HepG2 (cell line): ENCODE measurements around the gene MYO1G. TPM values are rescaled to one million over a fixed set of nuclear protein-coding genes. Genes with fewer than 3 reads are reported as not detected.

Source experiments
- ATAC-seq: fragments of 200-7000 bp; cut with Tn5 transposase; 3 replicates; pipeline ENCODE4 v1.9.1; 2020; ENCODE audit warnings: mild to moderate bottlenecking, moderate library complexity
- BruUV-seq: library from RNA; stranded (reverse); fragments of 400-500 nt; replicated peaks from 2 replicates; lab custom pipeline; 2021; lab: Mats Ljungman, UMichigan
- CTCF ChIA-PET: fragments of 300-600 bp; formaldehyde crosslinking; extraction: SDS; loops from one replicate; lab custom pipeline; 2021; ENCODE audit warnings: low total read pairs, inconsistent platforms, low intra/inter-chr PET ratio; lab: Yijun Ruan, JAX
- POLR2A ChIA-PET: fragments of 350-600 bp; sonication (Branson Sonifier 250); formaldehyde crosslinking; loops from one replicate; lab custom pipeline; 2020; ENCODE audit warnings: antibody characterized with exemption, inconsistent platforms; lab: Yijun Ruan, JAX
- DNase-seq: peaks from one replicate; pipeline ENCODE4 v3.0.0-alpha.2; 2015; ENCODE audit warnings: low spot score
- FAIRE-seq: peaks from 3 replicates; lab custom pipeline; 2011; peaks lifted over from hg19 to GRCh38; lab: Jason Lieb, UNC
- H2AFZ ChIP-seq: one replicate; pipeline ENCODE4 v1.6.1; 2011; ENCODE audit warnings: low read length, inconsistent platforms
- H3K27ac ChIP-seq: fragments of 300-600 bp; 3 replicates; pipeline ENCODE4 v1.8.0; 2011; ENCODE audit warnings: mixed run types, mild to moderate bottlenecking, mixed read lengths, low read length, inconsistent platforms; ENCODE audit not compliant: insufficient read depth; ENCODE audit errors: extremely low read length
- H3K27me3 ChIP-seq, 2 experiments: fragments of 200-600 bp in 1 of 2; 2 replicates in 1 of 2; 3 replicates in 1 of 2; pipeline versions ENCODE4 v1.6.0 to v1.8.0; 2011; ENCODE audit warnings: low read length in 2 of 2, mild to moderate bottlenecking in 2 of 2, moderate library complexity in 2 of 2, inconsistent platforms in 1 of 2; ENCODE audit not compliant: insufficient read depth in 2 of 2, control insufficient read depth in 1 of 2
- H3K36me3 ChIP-seq, 2 experiments: fragments of 200-600 bp in 1 of 2; replicated peaks in 1 of 2; 2 replicates in 1 of 2; 3 replicates in 1 of 2; pipeline versions ENCODE4 v1.5.1 to v1.8.0; 2011; ENCODE audit warnings: low read length in 2 of 2, inconsistent platforms in 1 of 2; ENCODE audit not compliant: insufficient read depth in 2 of 2, control insufficient read depth in 1 of 2
- H3K4me1 ChIP-seq: 2 replicates; pipeline ENCODE4 v1.5.1; 2012; ENCODE audit warnings: low read length, inconsistent platforms; ENCODE audit not compliant: insufficient read depth
- H3K4me2 ChIP-seq: 2 replicates; pipeline ENCODE4 v1.6.0; 2011; ENCODE audit warnings: low read depth, low read length, inconsistent platforms
- H3K4me3 ChIP-seq, 3 experiments: fragments of 200-600 bp in 1 of 3; sonication (generic), shearing (Covaris generic) in 1 of 3; replicated peaks in 1 of 3; 2 replicates each; pipeline ENCODE4 v1.5.1; 2011 to 2016; ENCODE audit warnings: low read length in 3 of 3, inconsistent platforms in 2 of 3, low read depth in 2 of 3, mild to moderate bottlenecking in 2 of 3, control low read depth in 1 of 3, mixed read lengths in 1 of 3; ENCODE audit not compliant: insufficient read depth in 1 of 3
- H3K79me2 ChIP-seq: one replicate; pipeline ENCODE4 v1.6.1; 2011; ENCODE audit warnings: low read length, inconsistent platforms; ENCODE audit not compliant: insufficient read depth
- H3K9ac ChIP-seq: 2 replicates; pipeline ENCODE4 v1.6.0; 2011; ENCODE audit warnings: mild to moderate bottlenecking, low read depth, low read length, inconsistent platforms; ENCODE audit not compliant: insufficient read depth
- H3K9me3 ChIP-seq: 2 replicates; pipeline ENCODE4 v1.5.1; 2012; ENCODE audit warnings: mild to moderate bottlenecking, low read length
- H4K20me1 ChIP-seq: 2 replicates; pipeline ENCODE4 v1.6.0; 2011; ENCODE audit warnings: inconsistent platforms, mild to moderate bottlenecking, low read length, moderate library complexity; ENCODE audit not compliant: insufficient read depth
- ASH2L ChIP-seq: fragments of 300-600, 200-600 bp; sonication (generic); IDR thresholded peaks from 2 replicates; pipeline ENCODE4 v1.7.0; 2017; ENCODE audit warnings: low read depth, mild to moderate bottlenecking, moderate library complexity, mixed read lengths, low read length; ENCODE audit not compliant: insufficient read length
- CTCF ChIP-seq: sonication (generic); formaldehyde crosslinking; IDR thresholded peaks from 2 replicates; pipeline ENCODE4 v1.5.0; 2020; ENCODE audit warnings: mild to moderate bottlenecking, missing genetic modification reagents, moderate library complexity
- GFI1 ChIP-seq: sonication (generic); formaldehyde crosslinking; IDR thresholded peaks from 2 replicates; pipeline ENCODE4 v1.5.0; 2020; ENCODE audit warnings: missing genetic modification reagents, mild to moderate bottlenecking, borderline replicate concordance
- GLI4 ChIP-seq: sonication (generic); formaldehyde crosslinking; IDR thresholded peaks from 2 replicates; pipeline ENCODE4 v1.5.1; 2020; ENCODE audit warnings: missing genetic modification reagents, mild to moderate bottlenecking, moderate library complexity, borderline replicate concordance
- MED13 ChIP-seq: sonication (generic); formaldehyde crosslinking; IDR thresholded peaks from 2 replicates; pipeline ENCODE4 v1.5.0; 2020; ENCODE audit warnings: missing genetic modification reagents
- YEATS2 ChIP-seq: sonication (generic); formaldehyde crosslinking; IDR thresholded peaks from 2 replicates; pipeline ENCODE4 v1.4.0; 2020; ENCODE audit warnings: missing genetic modification reagents, borderline replicate concordance
- ZNF224 ChIP-seq: sonication (generic); formaldehyde crosslinking; IDR thresholded peaks from 2 replicates; pipeline ENCODE4 v1.5.0; 2020; ENCODE audit warnings: mild to moderate bottlenecking, missing genetic modification reagents
- ZNF354B ChIP-seq: sonication (generic); formaldehyde crosslinking; IDR thresholded peaks from 2 replicates; pipeline ENCODE4 v1.8.0; 2022; ENCODE audit warnings: mild to moderate bottlenecking, missing genetic modification reagents
- WGBS: methylation state at CpG from one replicate; pipeline ENCODE4 v1.1.6; 2017; ENCODE audit warnings: low lambda C conversion rate; 5-methylcytosine and 5-hydroxymethylcytosine counted together
- in situ Hi-C: cut with HindIII; loops from 2 replicates; pipeline ENCODE4 v1.10.0; 2017; ENCODE audit warnings: low pct_unique_long_range_greater_than_20kb; ENCODE audit not compliant: extremely low pct_ligation_motif_present
- intact Hi-C: fragments of 100-400 bp; cut with micrococcal nuclease; formaldehyde crosslinking; loops from one replicate; pipeline ENCODE4 v1.10.0; 2022; ENCODE audit not compliant: unreplicated experiment
- polyA plus RNA-seq, 8 experiments: library from polyadenylated mRNA; depleted of rRNA in 3 of 8; stranded (reverse) in 7 of 8; unstranded in 1 of 8; fragments of >200 nt; fragmentation: Illumina TruSeq in 4 of 8; extraction: Trizol in 4 of 8; gene quantifications; 2 replicates each; pipeline versions ENCODE4 v1.2.1 to v1.2.3, GENCODE V29; 2011 to 2016; ENCODE audit warnings: low read depth in 4 of 8, missing spikeins in 1 of 8, mixed read lengths in 1 of 8; ENCODE audit not compliant: insufficient read depth in 1 of 8
- total RNA-seq, 5 experiments: library from RNA; depleted of rRNA; stranded (reverse); fragments of >200 nt; fragmentation: Illumina TruSeq; extraction: Trizol; gene quantifications; 2 replicates each; pipeline ENCODE4 v1.2.3, GENCODE V29; 2016; ENCODE audit warnings: low read depth in 1 of 5
- TF ChIP-seq, protein P1 (sequence below): sonication (generic); formaldehyde crosslinking; IDR thresholded peaks from 2 replicates; pipeline ENCODE4 v1.5.0; 2020; ENCODE audit warnings: mild to moderate bottlenecking, missing genetic modification reagents

MYO1G gene
- total and polyA plus RNA-seq, 2 of the 13 experiments (the other 11 are each of a cell fraction or from before 2014, with no cell fraction given): 0.29 to 1.1 TPM

GRCh38 chr7:44994877-44995554, 16.2 kb upstream of the MYO1G start:
- intact Hi-C loops (no loop called here), in situ Hi-C loops (no loop called here)
- ATAC-seq: no peak

More at GRCh38 chr7:44994877-44995554, 16.2 kb upstream of the MYO1G start:
- H3K4me3 ChIP-seq: no peak overlapping the region
- no TSS peak for BruUV-seq
- no peaks in the 10 kb centered on the region for H3K9me3 ChIP-seq
- H3K9ac ChIP-seq: no peak overlapping the region
- no peak overlapping the region for H3K27ac ChIP-seq
- 70% methylated on average over 5 of the region's 5 CpGs for WGBS
- TF ChIP-seq GLI4 (no peak), ASH2L (no peak), CTCF (CRISPR knock-in tag) (no peak), GFI1 (no peak), YEATS2 (CRISPR knock-in tag) (no peak), ZNF354B (no peak), MED13 (CRISPR knock-in tag) (no peak), ZNF224 (CRISPR knock-in tag) (no peak)
- TF ChIP-seq, protein P1, sequence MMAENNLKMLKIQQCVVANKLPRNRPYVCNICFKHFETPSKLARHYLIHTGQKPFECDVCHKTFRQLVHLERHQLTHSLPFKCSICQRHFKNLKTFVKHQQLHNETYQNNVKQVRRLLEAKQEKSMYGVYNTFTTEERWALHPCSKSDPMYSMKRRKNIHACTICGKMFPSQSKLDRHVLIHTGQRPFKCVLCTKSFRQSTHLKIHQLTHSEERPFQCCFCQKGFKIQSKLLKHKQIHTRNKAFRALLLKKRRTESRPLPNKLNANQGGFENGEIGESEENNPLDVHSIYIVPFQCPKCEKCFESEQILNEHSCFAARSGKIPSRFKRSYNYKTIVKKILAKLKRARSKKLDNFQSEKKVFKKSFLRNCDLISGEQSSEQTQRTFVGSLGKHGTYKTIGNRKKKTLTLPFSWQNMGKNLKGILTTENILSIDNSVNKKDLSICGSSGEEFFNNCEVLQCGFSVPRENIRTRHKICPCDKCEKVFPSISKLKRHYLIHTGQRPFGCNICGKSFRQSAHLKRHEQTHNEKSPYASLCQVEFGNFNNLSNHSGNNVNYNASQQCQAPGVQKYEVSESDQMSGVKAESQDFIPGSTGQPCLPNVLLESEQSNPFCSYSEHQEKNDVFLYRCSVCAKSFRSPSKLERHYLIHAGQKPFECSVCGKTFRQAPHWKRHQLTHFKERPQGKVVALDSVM: no peak
- DNase-seq (no peak), FAIRE-seq (no peak)
- no peaks in the 10 kb centered on the region for H3K36me3 ChIP-seq
- no peak overlapping the region for H3K4me2 ChIP-seq
- no peaks in the 10 kb centered on the region for H3K27me3 ChIP-seq
- no peaks in the 10 kb centered on the region for H3K79me2 ChIP-seq
- H4K20me1 ChIP-seq: no peaks in the 10 kb centered on the region
- H2AFZ ChIP-seq: no peak overlapping the region
- peaks cover 29% of the 10 kb centered on the region for H3K4me1 ChIP-seq
- ChIA-PET POLR2A (interaction anchor here (7.0 kb wide), 1 partner anchor 22 kb away, joined by 83 read pairs; no protein-coding TSS in a partner anchor), CTCF (no interaction called here)
